ENCODE results near the gene BRD7. TPM values are rescaled to one million over a fixed set of nuclear protein-coding genes. Genes with fewer than 3 reads are reported as not detected.
A peak's percentile ranks its signal among the peaks of the same experiment; 100 is the strongest.

Gene BRD7
- total and polyA plus RNA-seq, 2 of the 13 experiments (the other 11 are each of a cell fraction or from before 2014, with no cell fraction given): 82.3 to 149 TPM

- TF ChIP-seq ETS1 (CRISPR knock-in tag; IDR thresholded peaks at IDR 0.05) (no peak), MEIS1 (CRISPR knock-in tag; IDR thresholded peaks at IDR 0.05; ENCODE audit: borderline replicate concordance) (peak; percentile 96; the same call in 1 of the 2 replicates), ZNF121 (CRISPR knock-in tag; IDR thresholded peaks at IDR 0.05) (no peak), ZNF274 (CRISPR knock-in tag; IDR thresholded peaks at IDR 0.05) (no peak), CTCF (CRISPR knock-in tag; IDR thresholded peaks at IDR 0.05) (0 out of 2 replicates have a peak, but pooled peaks have one; percentile 3), EP300 (IDR thresholded peaks at IDR 0.05; ENCODE audit: low read depth in 2 of 2, low read length in 2 of 2) (peak in 1 of 2 experiments; percentile 33; a peak in 1 of 4 replicates), EP300 (CRISPR knock-in tag; IDR thresholded peaks at IDR 0.05; ENCODE audit: borderline replicate concordance) (no peak), MEIS2 (CRISPR knock-in tag; IDR thresholded peaks at IDR 0.05) (peak; percentile 81), ZNF704 (CRISPR knock-in tag; IDR thresholded peaks at IDR 0.05; ENCODE audit: borderline replicate concordance) (no peak), ZNF770 (CRISPR knock-in tag; IDR thresholded peaks at IDR 0.05) (0 out of 2 replicates have a peak, but pooled peaks have one; percentile 36), MXD4 (CRISPR knock-in tag; IDR thresholded peaks at IDR 0.05) (no peak), SALL1 (CRISPR knock-in tag; IDR thresholded peaks at IDR 0.05) (no peak), XRCC5 (optimal IDR thresholded peaks at IDR 0.05; ENCODE audit: low read length) (peak; percentile 48), ZNF619 (CRISPR knock-in tag; IDR thresholded peaks at IDR 0.05) (0 out of 2 replicates have a peak, but pooled peaks have one; percentile 52), ZBTB7B (CRISPR knock-in tag; IDR thresholded peaks at IDR 0.05) (peak; percentile 77), CREB1 (IDR thresholded peaks at IDR 0.05) (no peak), CREB1 (CRISPR knock-in tag; IDR thresholded peaks at IDR 0.05) (no peak), HMG20B (CRISPR knock-in tag; conservative IDR thresholded peaks at IDR 0.05) (0 out of 2 replicates have a peak, but pooled peaks have one; percentile 17), JUND (CRISPR knock-in tag; IDR thresholded peaks at IDR 0.05) (no peak), ZNF350 (CRISPR knock-in tag; IDR thresholded peaks at IDR 0.05; ENCODE audit: borderline replicate concordance, low read depth) (peak; percentile 74; the same call in 1 of the 2 replicates), TMF1 (CRISPR knock-in tag; IDR thresholded peaks at IDR 0.05; ENCODE audit: low read depth) (peak; percentile 72; the same call in 1 of the 2 replicates)
- TF ChIP-seq, protein P1, sequence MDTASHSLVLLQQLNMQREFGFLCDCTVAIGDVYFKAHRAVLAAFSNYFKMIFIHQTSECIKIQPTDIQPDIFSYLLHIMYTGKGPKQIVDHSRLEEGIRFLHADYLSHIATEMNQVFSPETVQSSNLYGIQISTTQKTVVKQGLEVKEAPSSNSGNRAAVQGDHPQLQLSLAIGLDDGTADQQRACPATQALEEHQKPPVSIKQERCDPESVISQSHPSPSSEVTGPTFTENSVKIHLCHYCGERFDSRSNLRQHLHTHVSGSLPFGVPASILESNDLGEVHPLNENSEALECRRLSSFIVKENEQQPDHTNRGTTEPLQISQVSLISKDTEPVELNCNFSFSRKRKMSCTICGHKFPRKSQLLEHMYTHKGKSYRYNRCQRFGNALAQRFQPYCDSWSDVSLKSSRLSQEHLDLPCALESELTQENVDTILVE (CRISPR knock-in tag; IDR thresholded peaks at IDR 0.05): no peak
These were observed 59.1 kb downstream of the BRD7 start (continued) for GRCh38 chr16:50309527-50310307.

Data from HepG2 (cell line).